ENCODE results near the gene MICAL1. TPM values are rescaled to one million over a fixed set of nuclear protein-coding genes. Genes with fewer than 3 reads are reported as not detected.

Gene MICAL1
- total RNA-seq, 2 experiments from 2014 or later = 106 to 107 TPM

DNA sequence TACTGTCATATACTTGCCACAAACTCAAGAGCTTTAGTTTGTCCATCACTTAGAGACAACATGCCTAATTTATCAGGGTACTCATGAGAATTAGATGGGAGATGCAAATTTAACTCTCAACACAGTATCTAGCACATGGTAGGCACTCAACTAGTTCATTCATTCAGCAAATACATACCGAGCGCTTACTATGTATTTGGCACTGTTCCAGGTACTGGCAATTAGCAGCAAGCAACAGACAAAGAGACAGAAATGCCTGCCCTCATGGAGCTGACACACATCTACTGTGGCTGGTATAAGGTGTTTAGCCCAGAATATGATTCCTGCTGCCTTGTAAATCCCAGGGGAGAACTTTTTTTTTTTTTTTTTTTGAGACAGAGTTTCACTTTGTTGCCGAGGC lies 4.8 kb downstream of the MICAL1 start:
- H3K27me3 ChIP-seq (ENCODE audit: control insufficient read depth in 1 of 2, insufficient read depth in 2 of 2, low read length in 2 of 2) = no peaks in the 10 kb centered on the region
- H3K4me3 ChIP-seq (ENCODE audit: low read length) = no peak overlapping the region
- H3K36me3 ChIP-seq (ENCODE audit: insufficient read depth, low read length) = peaks cover 36% of the 10 kb centered on the region
- H3K4me1 Mint-ChIP-seq (ENCODE audit: low read depth) = peaks cover 61% of the 10 kb centered on the region
- ChIA-PET POLR2A (interaction anchor here (2.6 to 3.2 kb wide), 2 partner anchors 10 to 68 kb away, joined by 11 to 25 read pairs; partner anchors contain the start of genes CD164, PPIL6 and SMPD2), CTCF (interaction anchor here (0.7 to 1.0 kb wide), 2 partner anchors 9 to 291 kb away, joined by 3 to 4 read pairs; no protein-coding TSS in a partner anchor)
- no peaks in the 10 kb centered on the region for H3K9me3 ChIP-seq (ENCODE audit: control insufficient read depth in 1 of 2, insufficient read depth in 1 of 2, low read length in 2 of 2)
- H3K27me3 Mint-ChIP-seq = no peaks in the 10 kb centered on the region
- H3K27ac ChIP-seq (ENCODE audit: low read depth in 1 of 2, low read length in 2 of 2) = no peak overlapping the region
- H3K9me3 Mint-ChIP-seq = no peaks in the 10 kb centered on the region
- TF ChIP-seq, protein P1, sequence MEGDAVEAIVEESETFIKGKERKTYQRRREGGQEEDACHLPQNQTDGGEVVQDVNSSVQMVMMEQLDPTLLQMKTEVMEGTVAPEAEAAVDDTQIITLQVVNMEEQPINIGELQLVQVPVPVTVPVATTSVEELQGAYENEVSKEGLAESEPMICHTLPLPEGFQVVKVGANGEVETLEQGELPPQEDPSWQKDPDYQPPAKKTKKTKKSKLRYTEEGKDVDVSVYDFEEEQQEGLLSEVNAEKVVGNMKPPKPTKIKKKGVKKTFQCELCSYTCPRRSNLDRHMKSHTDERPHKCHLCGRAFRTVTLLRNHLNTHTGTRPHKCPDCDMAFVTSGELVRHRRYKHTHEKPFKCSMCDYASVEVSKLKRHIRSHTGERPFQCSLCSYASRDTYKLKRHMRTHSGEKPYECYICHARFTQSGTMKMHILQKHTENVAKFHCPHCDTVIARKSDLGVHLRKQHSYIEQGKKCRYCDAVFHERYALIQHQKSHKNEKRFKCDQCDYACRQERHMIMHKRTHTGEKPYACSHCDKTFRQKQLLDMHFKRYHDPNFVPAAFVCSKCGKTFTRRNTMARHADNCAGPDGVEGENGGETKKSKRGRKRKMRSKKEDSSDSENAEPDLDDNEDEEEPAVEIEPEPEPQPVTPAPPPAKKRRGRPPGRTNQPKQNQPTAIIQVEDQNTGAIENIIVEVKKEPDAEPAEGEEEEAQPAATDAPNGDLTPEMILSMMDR (IDR thresholded peaks at IDR 0.05) = no peak
- ATAC-seq (ENCODE audit: poor library complexity) (no peak), DNase-seq (peak in 1 of 14 experiments; percentile 23)
- H3K36me3 Mint-ChIP-seq (ENCODE audit: low read depth) = peaks cover 64% of the 10 kb centered on the region
- H3K4me1 ChIP-seq (ENCODE audit: insufficient read depth, low read length) = peaks cover 70% of the 10 kb centered on the region
- intact Hi-C loops (cut with DNase I, micrococcal nuclease) = loop anchor here (10.0 kb wide), 2 partner anchors 244 to 1634 kb away; partner anchors contain the start of genes AK9 (in 1 of the 2), FIG4 (in 1 of the 2) and SLC16A10 (in 1 of the 2)
- peak overlapping the region; percentile 74 for H3K4me3 Mint-ChIP-seq
- peak overlapping the region; percentile 79 for H3K27ac Mint-ChIP-seq

DNA sequence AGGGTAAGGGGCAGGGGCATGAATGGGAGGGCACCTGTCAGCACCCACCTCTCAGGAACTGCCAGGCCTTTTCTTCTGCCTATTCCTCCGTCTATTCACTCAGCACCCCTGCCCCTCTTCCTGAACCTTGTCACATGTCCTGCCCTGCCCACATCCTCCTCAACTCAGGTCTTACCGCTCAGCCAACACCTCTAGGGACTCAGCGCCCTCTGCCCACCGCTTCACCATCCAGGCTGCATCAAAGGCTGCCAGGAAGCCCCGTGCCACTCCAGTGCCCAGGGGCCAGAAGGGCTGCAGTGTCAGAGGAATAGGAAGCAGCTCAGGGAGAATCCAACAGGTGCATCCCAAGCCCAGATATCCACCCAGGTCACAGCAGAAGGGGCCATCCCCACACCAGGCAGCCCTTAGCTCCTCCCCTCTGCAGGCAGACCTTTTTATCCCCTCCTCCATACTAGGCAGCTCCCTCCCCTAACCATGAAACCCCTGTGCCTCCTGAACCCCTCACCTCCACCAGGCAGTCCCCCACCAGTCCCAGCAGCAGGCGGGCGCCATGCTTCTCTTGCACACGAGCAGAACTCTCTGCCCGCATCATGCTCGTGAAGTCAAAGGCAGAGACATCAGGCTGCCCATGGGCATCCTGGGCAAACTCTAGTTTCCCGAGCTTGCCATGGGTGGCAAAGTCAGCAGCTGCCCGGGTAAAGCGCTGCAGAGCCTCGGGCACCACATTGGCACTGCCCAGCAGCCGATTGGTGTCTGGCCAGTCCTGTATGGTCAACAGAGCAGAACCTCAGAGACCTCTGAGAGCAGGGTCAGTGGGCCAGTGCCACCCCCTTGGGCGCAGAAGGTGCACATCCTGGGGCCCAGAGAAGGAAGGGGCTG lies 5.5 kb downstream of the MICAL1 start:
- H3K4me1 Mint-ChIP-seq (ENCODE audit: low read depth) = peaks cover 58% of the 10 kb centered on the region

More for the DNA sequence above, 5.5 kb downstream of the MICAL1 start:
- peaks cover 44% of the 10 kb centered on the region for H3K36me3 ChIP-seq (ENCODE audit: insufficient read depth, low read length)
- intact Hi-C loops (cut with DNase I, micrococcal nuclease) = loop anchor here (10.0 kb wide), 2 partner anchors 245 to 1635 kb away; partner anchors contain the start of genes AK9 (in 1 of the 2), FIG4 (in 1 of the 2) and SLC16A10 (in 1 of the 2)
- CTCF ChIA-PET = interaction anchor here (1.0 kb wide), 1 partner anchor 8 kb away, joined by 4 read pairs; no protein-coding TSS in a partner anchor
- TF ChIP-seq, protein P1 (IDR thresholded peaks at IDR 0.05) = no peak
- peaks cover 68% of the 10 kb centered on the region for H3K36me3 Mint-ChIP-seq (ENCODE audit: low read depth)
- peak overlapping the region; percentile 63 for H3K4me3 Mint-ChIP-seq
- peak overlapping the region in 1 of 2 donors; percentile 47 for H3K27ac ChIP-seq (ENCODE audit: low read depth in 1 of 2, low read length in 2 of 2)
- POLR2A ChIA-PET = interaction anchor here (0.5 to 3.2 kb wide), 4 partner anchors 9 to 916 kb away, joined by 3 to 25 read pairs (median 7); partner anchors contain the start of genes CD164, PPIL6 and SMPD2
- H3K27me3 ChIP-seq (ENCODE audit: control insufficient read depth in 1 of 2, insufficient read depth in 2 of 2, low read length in 2 of 2) = no peaks in the 10 kb centered on the region
- DNase-seq (peak in 8 of 14 experiments; percentile 23 to 79 (median 48)), ATAC-seq (ENCODE audit: poor library complexity) (peak; percentile 28)
- no peaks in the 10 kb centered on the region for H3K27me3 Mint-ChIP-seq
- H3K9me3 ChIP-seq (ENCODE audit: control insufficient read depth in 1 of 2, insufficient read depth in 1 of 2, low read length in 2 of 2) = no peaks in the 10 kb centered on the region
- H3K9me3 Mint-ChIP-seq = no peaks in the 10 kb centered on the region
- no peak overlapping the region for H3K4me3 ChIP-seq (ENCODE audit: low read length)
- H3K27ac Mint-ChIP-seq = peak overlapping the region; percentile 79
- H3K4me1 ChIP-seq (ENCODE audit: insufficient read depth, low read length) = peaks cover 66% of the 10 kb centered on the region
